NCI-H524 treated with DMSO at 0.1 percent for 48 hours (cell line): Measurements from ENCODE around the gene SLC15A4.
"Not testable (repeated sequence)": the region's sequence is repeated elsewhere in the genome, so short reads cannot be mapped to it uniquely, and the experiment has no call there.

Experiments
- DNase-seq: peaks from one replicate; lab custom pipeline; 2025; lab: John Stamatoyannopoulos, UW

SLC15A4 gene

GRCh38 chr12:128823916-128824839, at the start of gene SLC15A4:
TSS of gene SLC15A4 (minus strand) at chr12:128823958. CDS start at chr12:128823943, 15 bp downstream.
- peak; percentile 53 for DNase-seq

DNA sequence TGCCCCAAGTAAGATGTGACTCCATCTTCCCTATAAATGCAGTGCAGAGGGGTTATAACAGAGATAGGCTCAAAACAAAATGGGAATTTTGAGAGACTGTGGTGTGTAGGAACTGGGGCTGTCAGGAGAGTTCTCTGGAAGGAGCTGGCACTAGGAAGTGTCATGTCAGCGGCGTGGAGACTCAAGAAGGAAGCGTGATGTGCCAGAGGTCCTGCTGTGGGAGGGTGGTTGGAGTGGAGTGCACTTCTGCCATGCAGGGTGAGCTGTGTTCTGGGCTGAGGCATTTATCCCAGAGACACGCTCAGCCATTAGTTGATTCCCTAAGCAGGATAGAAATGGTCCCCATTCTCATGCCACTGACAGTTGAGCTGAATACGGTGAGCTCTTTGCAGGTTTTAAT, 48.5 kb upstream of the SLC15A4 start:
- DNase-seq: no peak

- no peak for DNase-seq
Measured at GRCh38 chr12:128871516-128871892, 47.7 kb upstream of the SLC15A4 start.

DNA sequence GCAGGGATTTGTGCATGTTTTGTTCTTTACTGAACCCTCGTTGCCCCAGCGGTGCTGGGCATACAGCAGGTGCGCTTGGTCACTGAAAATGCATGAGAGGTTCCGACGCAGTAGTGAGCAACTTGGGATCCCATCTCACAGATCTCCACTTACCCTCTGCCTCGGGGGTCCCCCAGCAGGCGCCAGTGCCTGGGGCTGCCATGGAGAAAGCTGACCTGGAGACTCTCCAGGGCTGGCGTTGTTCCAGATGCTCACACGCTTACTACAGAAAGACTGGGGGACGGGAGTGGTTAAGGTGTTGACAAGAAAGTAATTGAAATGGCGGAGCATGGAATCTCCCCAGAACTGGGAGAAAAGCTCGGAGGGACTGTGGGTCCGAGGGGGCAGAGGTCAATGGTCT, 43.7 kb upstream of the SLC15A4 start:
- no peak for DNase-seq

GRCh38 chr12:128864516-128865186, 40.9 kb upstream of the SLC15A4 start:
- DNase-seq: no peak

GRCh38 chr12:128863957-128864356, 40.2 kb upstream of the SLC15A4 start:
- no peak for DNase-seq

- DNase-seq: no peak
Measured at GRCh38 chr12:128861226-128862016, 37.7 kb upstream of the SLC15A4 start.

- no peak for DNase-seq
Measured at GRCh38 chr12:128859311-128859710, 35.6 kb upstream of the SLC15A4 start.

GRCh38 chr12:128857133-128857763, 33.5 kb upstream of the SLC15A4 start:
- DNase-seq: no peak

- no peak for DNase-seq
Measured at GRCh38 chr12:128856791-128857078, 33.0 kb upstream of the SLC15A4 start.

- no peak for DNase-seq
Measured at GRCh38 chr12:128856035-128856790, 32.5 kb upstream of the SLC15A4 start.

DNA sequence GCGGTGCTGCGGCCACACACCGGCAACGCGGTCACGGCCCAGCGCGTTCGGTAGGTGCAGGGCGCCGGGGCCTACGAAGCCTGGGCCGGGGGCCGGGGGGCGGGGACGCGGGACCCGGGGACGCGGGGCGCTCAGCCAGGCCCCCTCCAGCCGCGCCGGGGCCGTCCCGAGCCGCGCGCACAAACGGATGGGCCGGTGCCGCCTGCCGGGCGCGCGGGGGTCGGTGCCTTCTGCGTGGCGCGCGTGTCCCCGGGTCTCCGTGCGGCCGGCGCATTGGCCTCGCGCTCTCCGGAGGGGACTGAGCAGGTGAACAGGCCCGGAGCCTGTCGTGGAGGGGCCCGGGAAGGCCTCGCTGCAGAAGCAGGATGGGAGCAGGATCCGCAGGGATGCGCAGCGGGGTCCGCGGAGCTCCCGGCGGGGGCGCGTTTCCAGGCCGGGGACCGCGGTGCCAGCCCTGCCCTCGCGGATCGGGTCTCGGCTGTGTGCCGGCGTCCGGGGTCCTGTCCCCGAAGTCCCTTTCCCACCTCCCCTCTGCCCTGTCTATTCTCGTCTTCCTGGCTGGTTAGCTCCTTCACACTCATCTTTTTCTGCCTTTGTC, 29.9 kb upstream of the SLC15A4 start:
- no peak for DNase-seq

DNA sequence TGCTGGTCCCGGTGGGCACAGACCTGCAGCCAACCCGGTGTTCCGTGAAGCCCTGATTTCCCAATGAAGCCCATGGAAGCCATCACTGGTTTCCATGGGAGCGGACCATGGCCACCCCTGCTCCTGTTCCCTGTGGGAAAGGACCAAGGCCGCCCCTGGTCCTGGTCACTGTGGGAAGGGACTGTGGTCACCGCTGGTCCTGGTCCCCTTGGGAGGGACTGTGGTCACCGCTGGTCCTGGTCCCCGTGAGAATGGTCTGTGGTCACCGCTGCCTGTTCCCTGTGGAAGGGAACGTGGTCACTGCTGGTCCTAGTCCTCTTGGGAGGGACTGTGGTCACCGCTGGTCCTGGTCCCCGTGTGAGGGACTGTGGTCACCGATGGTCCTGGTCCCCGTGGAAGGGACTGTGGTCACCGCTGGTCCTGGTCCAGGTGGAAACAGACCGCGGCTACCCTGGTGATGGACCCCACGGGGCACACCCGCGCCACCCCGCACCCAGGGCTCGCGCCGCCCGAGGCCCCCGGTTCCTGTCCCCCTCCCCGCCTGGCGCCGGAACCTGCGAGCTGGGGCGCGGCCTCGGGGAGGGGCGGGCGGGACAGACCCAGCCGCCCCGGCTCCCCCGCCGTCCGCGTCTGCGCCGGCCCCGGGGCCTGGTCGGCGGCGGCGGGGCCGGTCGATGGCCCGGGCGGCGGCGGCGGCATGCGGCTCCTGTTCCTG, 29.3 kb upstream of the SLC15A4 start, which contains the start of gene GLT1D1:
TSS of gene GLT1D1 (plus strand) at position 594 of the 715 bp plus-strand sequence. CDS start at position 698, 104 bp downstream.
- DNase-seq: no peak

DNA sequence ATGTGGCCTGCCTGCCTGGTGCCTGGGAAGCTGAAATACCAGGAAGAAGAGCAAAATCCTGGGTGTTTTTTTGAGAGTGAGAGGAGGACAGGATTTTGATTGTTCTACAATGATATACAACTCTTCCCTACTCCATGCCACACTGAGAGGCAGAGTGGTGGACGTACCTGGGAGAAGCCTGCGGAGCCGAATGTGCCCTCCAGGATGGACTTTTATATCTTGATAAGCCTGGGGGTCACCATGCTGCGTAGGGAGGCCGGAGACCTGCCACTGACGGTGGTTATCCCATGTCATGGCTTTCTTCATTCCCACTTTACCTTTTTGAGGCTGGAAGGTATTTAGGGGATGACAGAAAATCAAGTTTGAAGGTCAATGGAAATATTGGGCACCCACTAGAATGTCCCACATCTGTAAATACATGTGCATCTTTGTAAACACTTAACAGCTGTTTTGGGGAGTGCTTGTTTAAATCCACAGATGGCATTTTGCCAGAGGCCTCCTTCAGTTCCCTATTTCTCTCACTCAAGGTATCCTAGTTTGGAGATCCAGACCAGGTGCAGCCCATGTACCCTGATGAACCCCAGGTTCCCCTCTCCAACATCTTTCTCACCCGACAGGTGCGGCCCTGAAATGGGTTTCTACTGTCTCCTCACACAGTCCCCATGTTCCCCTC, 28.4 kb upstream of the SLC15A4 start:
- no peak for DNase-seq

GRCh38 chr12:128851429-128851828, 27.7 kb upstream of the SLC15A4 start:
- DNase-seq: not testable (repeated sequence)

DNA sequence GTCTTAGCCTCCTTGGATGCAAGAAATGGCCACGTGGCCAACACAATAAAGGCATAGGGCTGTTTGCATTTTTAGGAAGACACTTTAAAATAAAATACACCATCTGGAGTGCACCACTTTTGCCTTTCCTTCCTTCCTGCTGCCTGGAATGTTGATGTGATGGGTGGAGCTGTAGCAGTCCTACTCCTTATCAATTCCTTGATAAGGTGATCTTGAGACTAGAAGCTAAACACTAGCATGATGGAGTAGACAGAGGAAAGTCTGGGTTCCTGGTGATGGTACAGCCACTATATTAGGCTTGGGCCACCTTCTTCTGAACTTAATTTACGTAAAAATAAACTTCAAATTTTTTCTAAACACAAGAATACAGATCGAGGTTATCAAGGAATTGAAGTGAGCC, 26.6 kb upstream of the SLC15A4 start:
- no peak for DNase-seq

DNA sequence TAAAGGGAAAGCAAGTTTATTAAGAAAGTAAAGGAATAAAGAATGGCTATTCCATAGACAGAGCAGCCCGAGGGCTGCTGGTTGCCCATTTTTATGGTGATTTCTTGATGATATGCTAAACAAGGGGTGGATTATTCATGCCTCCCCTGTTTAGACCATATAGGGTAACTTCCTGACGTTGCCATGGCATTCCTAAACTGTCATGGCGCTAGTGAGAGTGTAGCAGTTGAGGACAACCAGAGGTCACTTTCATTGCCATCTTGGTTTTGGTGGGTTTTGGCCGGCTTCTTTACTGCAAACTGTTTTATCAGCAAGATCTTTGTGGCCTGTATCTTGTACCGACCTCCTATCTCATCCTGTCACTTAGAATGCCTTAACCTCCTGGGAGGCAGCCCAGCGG, 26.0 kb upstream of the SLC15A4 start:
- not testable (repeated sequence) for DNase-seq

DNA sequence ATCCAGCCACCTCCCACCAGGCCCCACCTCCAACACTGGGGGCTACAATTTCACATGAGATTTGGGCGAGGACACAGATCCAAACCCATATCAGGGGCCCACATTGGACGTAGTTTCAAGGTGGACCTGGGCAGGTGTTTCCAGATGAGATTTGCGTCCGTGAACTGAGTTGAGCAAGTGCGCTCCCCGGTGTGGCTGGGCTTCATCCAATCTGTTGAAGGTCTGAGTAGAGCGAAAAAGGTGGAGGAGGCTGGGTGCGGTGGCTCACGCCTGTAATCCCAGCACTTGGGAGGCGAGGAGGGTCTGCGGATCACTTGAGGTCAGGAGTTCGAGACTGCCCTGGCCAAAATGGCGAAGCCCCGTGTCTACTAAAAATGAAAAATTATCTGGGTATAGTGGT, 24.6 kb upstream of the SLC15A4 start:
- no peak for DNase-seq

GRCh38 chr12:128846671-128847070, 22.9 kb upstream of the SLC15A4 start:
- DNase-seq: not testable (repeated sequence)
